ENCODE results near the gene SPTB.

The SPTB gene

GRCh38 chr14:64696355-64696857, 183.3 kb downstream of the SPTB start:
- TF ChIP-seq YY1 (IDR thresholded peaks at IDR 0.05; ENCODE audit: low read depth) (no peak), CREB1 (IDR thresholded peaks at IDR 0.05; ENCODE audit: low read depth) (no peak), FOXM1 (IDR thresholded peaks at IDR 0.05; ENCODE audit: borderline replicate concordance, low read depth) (no peak), TAF1 (IDR thresholded peaks at IDR 0.05; ENCODE audit: low read depth) (no peak), CEBPB (IDR thresholded peaks at IDR 0.05) (no peak), TCF12 (IDR thresholded peaks at IDR 0.05; ENCODE audit: low read depth) (no peak), MAX (IDR thresholded peaks at IDR 0.05) (no peak), NFIC (IDR thresholded peaks at IDR 0.05) (no peak), TEAD4 (IDR thresholded peaks at IDR 0.05) (no peak), EP300 (IDR thresholded peaks at IDR 0.05; ENCODE audit: borderline replicate concordance) (no peak), USF1 (IDR thresholded peaks at IDR 0.05) (no peak), RAD21 (IDR thresholded peaks at IDR 0.05; ENCODE audit: low read depth) (no peak), REST (IDR thresholded peaks at IDR 0.05; ENCODE audit: low read depth) (no peak), ZBTB7A (IDR thresholded peaks at IDR 0.05; ENCODE audit: low read depth) (no peak), EGR1 (IDR thresholded peaks at IDR 0.05) (no peak)

All from Ishikawa (cell line).